GM21576 (cell line): ENCODE data around the gene ARHGAP23.
A peak's percentile ranks its signal among the peaks of the same experiment; 100 is the strongest.

Source experiments
- ATAC-seq: cut with Tn5 transposase; IDR thresholded peaks from one replicate; pipeline ENCODE4 v1.9.1; 2021; ENCODE audit warnings: mild to moderate bottlenecking, moderate library complexity; ENCODE audit not compliant: unreplicated experiment

Gene ARHGAP23

GRCh38 chr17:38544175-38544838 is 116.0 kb downstream of the ARHGAP23 start:
- ATAC-seq: no peak

- no peak for ATAC-seq
Measured at GRCh38 chr17:38544839-38545209, 116.6 kb downstream of the ARHGAP23 start.

GRCh38 chr17:38545531-38546225 is 117.4 kb downstream of the ARHGAP23 start:
- ATAC-seq: no peak

GRCh38 chr17:38546396-38546795 is 118.1 kb downstream of the ARHGAP23 start:
- ATAC-seq: no peak

- ATAC-seq: no peak
Measured at GRCh38 chr17:38547444-38547843, 119.2 kb downstream of the ARHGAP23 start.

- no peak for ATAC-seq
Measured at GRCh38 chr17:38549285-38549684, 121.0 kb downstream of the ARHGAP23 start.

GRCh38 chr17:38550661-38551060 is 122.4 kb downstream of the ARHGAP23 start:
- ATAC-seq: no peak

- ATAC-seq: no peak
Measured at GRCh38 chr17:38551121-38551520, 122.9 kb downstream of the ARHGAP23 start.

GRCh38 chr17:38552343-38552742 is 124.1 kb downstream of the ARHGAP23 start:
- no peak for ATAC-seq

GRCh38 chr17:38554430-38555350 is 126.4 kb downstream of the ARHGAP23 start:
- no peak for ATAC-seq

GRCh38 chr17:38556239-38556638 is 128.0 kb downstream of the ARHGAP23 start:
- no peak for ATAC-seq

GRCh38 chr17:38557396-38557795 is 129.1 kb downstream of the ARHGAP23 start:
- no peak for ATAC-seq

- peak; percentile 78 for ATAC-seq
Measured at GRCh38 chr17:38557836-38558727, 129.8 kb downstream of the ARHGAP23 start.

GRCh38 chr17:38558728-38559050 is 130.4 kb downstream of the ARHGAP23 start:
- peak; percentile 7 for ATAC-seq

- peak; percentile 60 for ATAC-seq
Measured at GRCh38 chr17:38559051-38559879, 131.0 kb downstream of the ARHGAP23 start.

GRCh38 chr17:38559880-38560230 is 131.6 kb downstream of the ARHGAP23 start:
- ATAC-seq: no peak

- no peak for ATAC-seq
Measured at GRCh38 chr17:38560503-38561318, 132.4 kb downstream of the ARHGAP23 start.

GRCh38 chr17:38561416-38562214 is 133.4 kb downstream of the ARHGAP23 start:
- no peak for ATAC-seq
